GM18508 (cell line): ENCODE measurements around the gene KLF3.
"Not testable (repeated sequence)": the region's sequence is repeated elsewhere in the genome, so short reads cannot be mapped to it uniquely, and the experiment has no call there.

Experiments
- ATAC-seq: cut with Tn5 transposase; IDR thresholded peaks from one replicate; pipeline ENCODE4 v1.9.1; 2021; ENCODE audit warnings: moderate number of reproducible peaks; ENCODE audit not compliant: insufficient read depth, unreplicated experiment

Gene KLF3

GRCh38 chr4:38663801-38664705 is at the start of gene KLF3:
Gene KLF3 (plus strand): TSS chr4:38664199. CDS start chr4:38680626, 16,427 bp downstream.
- no peak for ATAC-seq

GRCh38 chr4:38614231-38614630 is 49.8 kb upstream of the KLF3 start:
- ATAC-seq, result no peak

- no peak for ATAC-seq
Measured at GRCh38 chr4:38615847-38616246, 48.2 kb upstream of the KLF3 start.

- no peak for ATAC-seq
Measured at GRCh38 chr4:38618505-38618904, 45.5 kb upstream of the KLF3 start.

DNA sequence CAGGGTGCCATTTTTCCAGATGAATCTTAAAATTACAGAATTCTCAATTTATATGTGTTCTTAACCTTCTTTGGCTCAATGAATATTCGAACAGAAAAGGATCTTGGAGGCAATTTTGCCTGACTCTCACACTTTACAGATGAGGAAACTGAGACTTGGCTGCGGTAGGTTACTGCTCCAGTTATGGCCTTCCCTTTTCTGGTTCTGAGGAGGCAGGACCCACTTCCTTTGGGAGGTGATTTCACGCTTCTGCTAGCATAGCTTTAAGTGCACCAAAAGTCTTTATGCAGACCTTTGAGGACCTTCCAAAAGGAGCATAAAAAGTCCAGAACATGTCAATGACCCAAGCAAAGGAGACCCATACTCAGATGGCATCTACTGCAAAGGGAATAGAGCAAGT is 44.7 kb upstream of the KLF3 start:
- no peak for ATAC-seq

GRCh38 chr4:38620065-38620464 is 43.9 kb upstream of the KLF3 start:
- no peak for ATAC-seq

- ATAC-seq, result no peak
Measured at GRCh38 chr4:38620527-38621027, 43.4 kb upstream of the KLF3 start.

- ATAC-seq, result no peak
Measured at GRCh38 chr4:38621028-38621684, 42.8 kb upstream of the KLF3 start.

- no peak for ATAC-seq
Measured at GRCh38 chr4:38621831-38622230, 42.2 kb upstream of the KLF3 start.

DNA sequence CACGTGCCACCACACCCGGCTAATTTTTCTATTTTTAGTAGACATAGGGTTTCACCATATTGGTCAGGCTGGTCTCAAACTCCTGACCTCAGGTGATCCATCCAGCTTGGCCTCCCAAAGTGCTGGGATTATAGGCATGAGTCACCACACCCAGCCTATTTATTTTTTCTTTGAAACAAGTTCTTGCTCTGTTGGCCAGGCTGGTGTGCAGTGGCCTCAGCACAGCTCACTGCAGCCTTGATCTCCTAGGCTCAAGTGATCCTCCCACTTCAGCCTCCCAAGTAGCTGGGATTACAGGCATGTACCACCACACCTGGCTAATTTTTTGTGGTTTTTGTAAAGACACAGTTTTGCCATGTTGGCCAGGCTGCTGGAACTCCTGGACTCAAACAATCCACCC is 41.7 kb upstream of the KLF3 start:
- not testable (repeated sequence) for ATAC-seq

- no peak for ATAC-seq
Measured at GRCh38 chr4:38623260-38623659, 40.7 kb upstream of the KLF3 start.

DNA sequence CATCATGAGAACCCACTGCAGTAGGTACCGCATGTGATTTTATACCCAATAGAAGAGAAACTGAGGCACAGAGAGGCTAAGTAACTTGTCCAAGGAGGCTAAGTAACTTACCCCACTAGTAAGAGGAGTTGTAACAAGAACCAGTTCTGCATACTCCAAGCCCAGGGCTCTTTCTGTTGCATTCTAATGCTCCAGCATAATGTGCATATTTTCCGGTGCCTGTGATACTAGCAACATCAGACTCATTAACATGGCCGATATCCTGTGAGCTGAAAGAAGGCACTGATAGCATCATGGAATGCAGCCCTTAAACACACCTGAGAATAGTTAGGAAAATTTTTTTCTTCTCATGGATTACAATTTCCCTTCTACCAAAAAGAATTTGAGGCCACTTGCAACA is 39.7 kb upstream of the KLF3 start:
- ATAC-seq, result no peak

DNA sequence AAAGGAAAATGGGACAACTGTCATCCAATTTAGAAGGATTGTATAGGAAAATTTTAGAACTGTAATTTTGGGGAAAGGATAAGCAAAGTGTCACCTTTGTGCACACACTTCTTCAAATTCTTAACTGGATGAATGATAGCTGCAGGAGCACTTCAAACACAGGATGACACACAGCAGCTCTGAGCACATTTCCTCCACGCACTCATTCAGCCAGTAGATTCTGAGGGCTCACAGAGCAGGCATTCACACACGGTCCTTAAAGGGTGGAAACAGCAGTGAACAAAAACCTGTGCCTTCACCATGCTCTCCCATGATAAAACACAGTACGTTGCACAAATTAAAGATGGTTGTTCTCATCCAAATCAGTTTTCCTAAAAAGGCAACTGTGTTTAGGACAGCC is 38.5 kb upstream of the KLF3 start:
- no peak for ATAC-seq

DNA sequence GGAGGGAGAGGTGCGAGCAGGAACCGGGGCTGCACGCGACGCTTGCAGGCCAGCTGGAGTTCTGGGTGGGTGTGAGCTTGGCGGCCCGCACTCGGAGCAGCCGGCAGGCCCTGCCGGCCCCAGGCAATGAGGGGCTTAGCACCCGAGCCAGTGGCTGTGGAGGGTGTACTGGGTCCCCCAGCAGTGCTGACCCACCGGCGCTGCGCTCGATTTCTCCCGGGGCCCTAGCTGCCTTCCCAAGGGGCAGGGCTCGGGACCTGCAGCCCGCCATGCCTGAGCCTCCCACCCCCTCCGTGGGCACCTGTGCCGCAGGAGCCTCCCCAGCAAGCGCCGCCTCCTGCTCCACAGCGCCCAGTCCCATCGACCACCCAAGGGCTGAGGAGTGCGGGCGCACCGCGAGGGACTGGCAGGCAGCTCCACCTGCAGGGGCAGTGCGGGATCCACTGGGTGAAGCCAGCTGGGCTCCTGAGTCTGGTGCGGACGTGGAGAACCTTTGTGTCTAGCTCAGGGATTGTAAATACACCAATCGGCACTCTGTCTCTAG is 37.0 kb upstream of the KLF3 start:
- not testable (repeated sequence) for ATAC-seq

- no peak for ATAC-seq
Measured at GRCh38 chr4:38630519-38630918, 33.5 kb upstream of the KLF3 start.

DNA sequence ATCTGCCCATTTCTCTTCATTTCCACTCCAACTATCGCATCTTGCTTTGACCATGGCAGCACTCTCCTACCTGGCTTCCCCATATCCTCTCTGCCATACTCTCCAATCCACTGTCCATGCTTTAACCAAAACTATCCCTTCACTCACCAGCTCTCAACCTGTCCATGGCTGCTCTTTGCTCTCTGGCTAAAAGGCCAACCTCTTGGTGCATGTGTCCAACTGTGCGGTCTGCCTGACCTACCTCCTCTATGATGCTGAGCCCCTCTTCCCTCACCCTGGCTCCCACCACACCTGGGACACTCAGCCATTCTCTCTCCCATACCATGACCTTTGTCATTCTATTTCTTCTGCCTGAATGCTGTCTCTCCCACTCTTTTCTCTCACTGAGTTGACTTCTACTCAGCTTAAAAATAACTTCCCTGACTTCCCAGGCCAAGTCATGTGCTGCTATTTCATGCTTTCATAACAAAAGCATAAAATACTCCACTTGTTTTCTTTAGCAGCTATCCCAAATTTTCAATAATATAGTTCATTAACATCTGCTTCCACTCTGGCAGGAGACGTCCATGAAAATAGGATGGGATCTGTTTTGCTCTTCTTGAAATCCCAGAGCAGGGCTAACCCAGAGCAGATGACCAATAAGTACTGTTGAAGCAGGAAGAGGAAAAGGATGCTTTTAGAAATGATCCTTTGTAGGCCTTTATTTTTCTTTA is 29.8 kb upstream of the KLF3 start:
- no peak for ATAC-seq

- no peak for ATAC-seq
Measured at GRCh38 chr4:38639242-38639641, 24.8 kb upstream of the KLF3 start.

DNA sequence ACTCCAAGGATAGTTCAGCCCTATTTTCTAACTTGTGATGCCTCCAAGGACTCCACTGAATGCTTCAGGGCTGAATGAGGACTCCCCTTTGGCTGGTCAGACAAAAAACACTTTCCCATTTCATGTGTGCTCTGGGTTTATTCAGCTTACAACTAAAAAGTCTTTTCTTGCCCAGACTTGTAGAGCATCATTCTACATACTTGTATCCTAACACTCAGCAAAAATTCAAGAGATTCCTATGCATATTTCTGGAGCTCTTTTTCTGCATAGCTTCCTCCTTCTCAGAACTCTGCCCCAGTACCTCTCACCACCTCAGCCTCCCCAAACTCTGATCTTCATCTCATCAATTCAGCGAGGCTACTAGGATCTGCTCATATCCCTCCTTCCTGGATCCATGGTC is 22.2 kb upstream of the KLF3 start:
- no peak for ATAC-seq

DNA sequence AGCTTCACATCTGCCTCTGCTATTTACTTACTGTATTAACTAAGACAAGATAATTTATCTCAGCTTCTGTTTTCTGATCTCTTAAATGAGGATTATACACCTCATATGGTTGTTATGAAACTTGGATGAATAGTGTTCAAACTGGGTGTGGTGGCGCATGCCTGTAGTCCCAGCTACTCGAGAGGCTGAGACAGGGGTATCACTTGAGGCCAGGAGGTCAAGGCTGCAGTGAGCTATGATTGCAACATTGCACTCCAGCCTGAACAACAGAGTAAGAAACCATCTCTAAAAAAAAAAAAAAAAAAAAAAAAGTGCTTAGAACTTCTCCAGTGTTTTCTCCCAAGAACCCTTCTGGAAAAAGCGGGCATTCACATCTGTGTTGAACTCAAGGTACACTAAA is 19.8 kb upstream of the KLF3 start:
- ATAC-seq, result no peak

- ATAC-seq, result no peak
Measured at GRCh38 chr4:38647101-38647819, 16.7 kb upstream of the KLF3 start.
